Mesendoderm (in vitro differentiated cells): ENCODE data around the gene ASB1.

Experiments used
- DNase-seq: peaks from one replicate; pipeline ENCODE4 v3.0.0; 2013
- H2AK5ac ChIP-seq: 2 replicates; pipeline ENCODE4 v1.6.1; 2013; ENCODE audit warnings: low read length, inconsistent platforms
- H2BK120ac ChIP-seq: 2 replicates; pipeline ENCODE4 v1.6.1; 2013; ENCODE audit warnings: low read depth, mild to moderate bottlenecking, low read length, moderate library complexity, mixed read lengths
- H2BK15ac ChIP-seq: replicated peaks from 2 replicates; pipeline ENCODE4 v1.6.1; 2013; ENCODE audit warnings: low read depth, mild to moderate bottlenecking, moderate library complexity
- H2BK5ac ChIP-seq: 2 replicates; pipeline ENCODE4 v1.6.1; 2013; ENCODE audit warnings: low read length, inconsistent platforms
- H3K18ac ChIP-seq: 2 replicates; pipeline ENCODE4 v1.6.1; 2013; ENCODE audit warnings: mild to moderate bottlenecking, low read length, mixed read lengths
- H3K23ac ChIP-seq: one replicate; pipeline ENCODE4 v1.6.1; 2013; ENCODE audit warnings: low read length
- H3K27ac ChIP-seq: 2 replicates; pipeline ENCODE4 v1.5.1; 2013; ENCODE audit warnings: low read depth, mild to moderate bottlenecking, inconsistent platforms, low read length, moderate library complexity
- H3K27me3 ChIP-seq: 2 replicates; pipeline ENCODE4 v1.6.1; 2013; ENCODE audit warnings: low read length, control low read depth, mild to moderate bottlenecking, inconsistent platforms; ENCODE audit not compliant: insufficient read depth, poor library complexity
- H3K36me3 ChIP-seq: 2 replicates; pipeline ENCODE4 v1.6.1; 2013; ENCODE audit warnings: low read length, inconsistent platforms; ENCODE audit not compliant: control insufficient read depth, insufficient read depth
- H3K4ac ChIP-seq: one replicate; pipeline ENCODE4 v1.6.1; 2013; ENCODE audit warnings: low read depth, mild to moderate bottlenecking, low read length, moderate library complexity
- H3K4me1 ChIP-seq: 2 replicates; pipeline ENCODE4 v1.6.1; 2013; ENCODE audit warnings: low read depth, low read length, inconsistent platforms; ENCODE audit not compliant: control insufficient read depth
- H3K4me2 ChIP-seq: 2 replicates; pipeline ENCODE4 v1.6.1; 2013; ENCODE audit warnings: low read length
- H3K4me3 ChIP-seq: 2 replicates; pipeline ENCODE4 v1.5.1; 2013; ENCODE audit warnings: mild to moderate bottlenecking, low read length
- H3K56ac ChIP-seq: one replicate; pipeline ENCODE4 v1.6.1; 2013; ENCODE audit warnings: low read length
- H3K79me1 ChIP-seq: 2 replicates; pipeline ENCODE4 v1.6.1; 2013; ENCODE audit warnings: low read length, inconsistent platforms
- H3K79me2 ChIP-seq: 2 replicates; pipeline ENCODE4 v1.6.1; 2013; ENCODE audit warnings: mild to moderate bottlenecking, low read length; ENCODE audit not compliant: control insufficient read depth, insufficient read depth
- H3K9ac ChIP-seq: 2 replicates; pipeline ENCODE4 v1.6.1; 2013; ENCODE audit warnings: low read length, inconsistent platforms
- H4K5ac ChIP-seq: one replicate; pipeline ENCODE4 v1.6.1; 2013; ENCODE audit warnings: low read length
- H4K8ac ChIP-seq: one replicate; pipeline ENCODE4 v1.6.1; 2013; ENCODE audit warnings: low read depth, mild to moderate bottlenecking, control low read depth, low read length, moderate library complexity
- WGBS: extraction: QIAGEN DNeasy Blood & Tissue Kit; methylation state at CpG from one replicate; pipeline ENCODE4 v1.1.7; 2013; ENCODE audit warnings: low lambda C conversion rate, missing lambda C conversion rate; ENCODE audit not compliant: insufficient coverage; ENCODE audit errors: extremely low coverage; 5-methylcytosine and 5-hydroxymethylcytosine counted together

Gene ASB1

DNA sequence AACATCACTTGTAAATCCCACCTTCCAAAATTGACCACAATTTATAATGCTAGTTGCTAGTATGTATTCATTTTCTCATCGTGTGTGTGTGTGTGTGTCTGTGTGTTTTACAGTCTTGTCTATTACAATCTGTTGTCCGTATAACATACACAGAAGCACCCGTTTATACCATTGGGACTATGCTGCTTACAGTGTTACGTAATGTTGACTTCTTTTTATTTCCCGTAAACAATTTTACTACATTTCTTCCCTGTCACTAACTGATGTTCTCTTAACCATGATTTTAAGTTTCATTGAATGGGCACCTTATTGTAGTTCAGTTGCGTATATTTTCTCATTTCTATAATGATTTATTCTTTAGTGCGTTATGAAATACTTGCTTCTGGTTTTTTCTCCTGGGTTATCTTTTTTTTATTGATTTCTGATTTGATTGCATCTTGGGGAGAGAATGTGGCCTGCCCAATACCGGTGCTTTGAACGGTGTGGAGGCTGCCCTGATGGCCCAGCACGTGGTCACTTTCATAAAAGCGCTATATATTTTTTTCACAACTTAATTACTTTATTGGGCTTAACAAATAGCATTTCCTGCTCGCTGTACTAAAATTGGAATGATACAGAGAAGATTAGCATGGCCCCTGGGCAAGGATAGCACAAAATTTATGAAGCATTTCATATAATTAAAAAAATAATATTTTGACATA lies 14.5 kb upstream of the ASB1 start:
- H3K27me3 ChIP-seq = no peaks in the 10 kb centered on the region
- H3K4me1 ChIP-seq = no peaks in the 10 kb centered on the region
- H2BK120ac ChIP-seq = no peak overlapping the region
- no peaks in the 10 kb centered on the region for H3K79me1 ChIP-seq
- H3K4ac ChIP-seq = no peak overlapping the region
- no peak overlapping the region for H3K4me3 ChIP-seq
- H4K8ac ChIP-seq = no peak overlapping the region
- no peak overlapping the region for H3K23ac ChIP-seq
- H4K5ac ChIP-seq = no peak overlapping the region
- H3K27ac ChIP-seq = no peak overlapping the region
- WGBS = no CpG with 5 or more reads among the region's 12 CpGs
- no peak overlapping the region for H3K56ac ChIP-seq
- H2BK15ac ChIP-seq = no peak overlapping the region
- H2AK5ac ChIP-seq = no peak overlapping the region
- DNase-seq = no peak
- no peak overlapping the region for H3K4me2 ChIP-seq
- no peaks in the 10 kb centered on the region for H3K79me2 ChIP-seq
- H3K36me3 ChIP-seq = no peaks in the 10 kb centered on the region
- H3K18ac ChIP-seq = no peak overlapping the region
- no peak overlapping the region for H3K9ac ChIP-seq
- no peak overlapping the region for H2BK5ac ChIP-seq

DNA sequence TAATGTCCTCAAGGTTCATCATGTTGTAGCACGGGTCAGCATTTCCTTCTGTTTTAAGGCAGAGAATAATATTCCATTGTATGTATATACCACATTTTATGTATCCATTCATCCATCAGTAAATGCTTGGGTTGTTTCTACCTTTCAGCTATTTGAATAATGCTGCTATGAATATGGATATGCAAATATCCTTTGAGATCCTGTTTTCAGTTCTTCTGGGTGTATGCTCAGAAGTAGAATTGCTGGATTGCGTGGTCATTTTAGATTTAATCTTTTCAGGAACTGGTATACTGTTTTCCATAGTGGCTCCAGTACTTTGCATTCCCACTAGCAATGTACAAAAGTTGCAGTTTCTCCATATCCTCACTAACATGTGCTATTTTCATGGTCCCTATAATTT lies 13.4 kb upstream of the ASB1 start:
- no peak overlapping the region for H2BK15ac ChIP-seq
- no peak overlapping the region for H3K4me3 ChIP-seq
- no CpG with 5 or more reads among the region's 2 CpGs for WGBS
- H2AK5ac ChIP-seq = no peak overlapping the region
- H4K5ac ChIP-seq = no peak overlapping the region
- H3K56ac ChIP-seq = no peak overlapping the region
- no peak overlapping the region for H3K9ac ChIP-seq
- H3K4me2 ChIP-seq = no peak overlapping the region
- no peak for DNase-seq
- no peak overlapping the region for H3K4ac ChIP-seq
- H3K27ac ChIP-seq = no peak overlapping the region
- no peak overlapping the region for H3K18ac ChIP-seq
- H4K8ac ChIP-seq = no peak overlapping the region
- no peak overlapping the region for H3K23ac ChIP-seq
- no peak overlapping the region for H2BK120ac ChIP-seq
- H2BK5ac ChIP-seq = no peak overlapping the region
- no peaks in the 10 kb centered on the region for H3K36me3 ChIP-seq
- H3K4me1 ChIP-seq = no peaks in the 10 kb centered on the region
- no peaks in the 10 kb centered on the region for H3K79me1 ChIP-seq
- H3K79me2 ChIP-seq = no peaks in the 10 kb centered on the region
- H3K27me3 ChIP-seq = no peaks in the 10 kb centered on the region

DNA sequence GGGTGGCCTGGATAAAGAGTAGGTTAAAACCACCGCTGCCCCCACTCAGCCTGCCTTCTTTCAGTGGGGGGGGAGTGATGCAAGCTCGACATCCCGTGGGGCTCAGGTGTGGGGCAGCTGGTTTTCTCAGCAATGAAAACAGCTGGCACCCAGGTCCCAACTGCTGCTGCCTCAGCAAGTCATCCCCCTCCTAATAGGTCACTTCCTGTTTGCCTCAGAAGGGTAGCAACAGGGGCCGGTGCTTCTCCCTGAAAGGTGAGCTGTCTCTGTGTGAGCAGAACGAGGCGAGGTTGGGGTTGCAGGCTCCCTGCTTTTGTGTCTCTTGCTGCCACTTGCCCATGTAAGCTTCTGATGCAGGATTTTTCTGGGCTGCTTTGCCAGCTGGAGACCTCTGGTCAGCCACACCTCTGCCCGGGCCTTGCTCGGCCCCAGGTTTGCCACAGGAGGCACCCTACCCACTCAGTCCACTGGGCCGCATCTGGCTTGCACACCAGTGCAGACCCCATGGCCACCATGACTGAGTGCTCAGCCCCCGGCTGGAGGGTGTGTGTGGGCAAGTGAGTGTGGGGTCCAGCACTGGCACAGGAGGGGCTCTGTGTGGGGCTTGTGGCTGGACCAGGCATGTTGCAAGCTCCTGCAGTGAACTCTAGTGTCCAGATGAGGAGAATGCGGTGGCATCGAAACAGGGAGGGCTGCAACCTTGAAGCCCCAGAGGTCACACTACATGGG lies 11.5 kb upstream of the ASB1 start:
- WGBS = no CpG with 5 or more reads among the region's 12 CpGs
- no peaks in the 10 kb centered on the region for H3K27me3 ChIP-seq
- no peaks in the 10 kb centered on the region for H3K4me1 ChIP-seq
- H2BK15ac ChIP-seq = no peak overlapping the region
- no peak overlapping the region for H3K4me3 ChIP-seq
- no peak overlapping the region for H3K4me2 ChIP-seq
- no peak overlapping the region for H3K23ac ChIP-seq
- no peaks in the 10 kb centered on the region for H3K79me2 ChIP-seq
- H3K56ac ChIP-seq = no peak overlapping the region
- H4K8ac ChIP-seq = no peak overlapping the region
- H3K27ac ChIP-seq = no peak overlapping the region
- no peak overlapping the region for H2BK120ac ChIP-seq
- H3K79me1 ChIP-seq = no peaks in the 10 kb centered on the region
- no peak overlapping the region for H4K5ac ChIP-seq
- peak; percentile 63 for DNase-seq
- no peak overlapping the region for H3K4ac ChIP-seq
- no peak overlapping the region for H3K18ac ChIP-seq
- no peaks in the 10 kb centered on the region for H3K36me3 ChIP-seq
- H3K9ac ChIP-seq = no peak overlapping the region
- no peak overlapping the region for H2BK5ac ChIP-seq
- no peak overlapping the region for H2AK5ac ChIP-seq

DNA sequence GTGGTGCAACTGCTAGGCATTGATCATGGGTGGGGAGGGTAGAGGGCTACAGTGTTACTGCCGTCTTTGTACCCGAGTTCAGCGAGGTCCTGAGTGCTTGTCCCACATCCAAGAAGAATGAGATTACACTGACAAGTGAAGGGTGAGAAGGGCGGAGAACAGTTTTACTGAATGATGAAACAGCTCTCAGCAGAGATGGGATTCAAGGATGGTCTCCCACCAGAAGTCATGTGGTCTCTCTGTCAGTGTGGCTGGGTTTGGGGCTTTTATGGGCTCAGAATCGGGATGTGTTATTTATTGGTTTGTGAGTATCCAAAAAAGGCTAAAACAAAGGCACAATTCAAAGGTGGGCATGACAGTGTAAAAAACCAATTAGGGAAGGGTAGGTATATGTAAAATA lies 10.8 kb upstream of the ASB1 start:
- Histone ChIP-seq H2BK15ac (no peak overlapping the region), H2BK120ac (no peak overlapping the region), H3K27me3 (no peaks in the 10 kb centered on the region), H3K36me3 (no peaks in the 10 kb centered on the region), H3K4me2 (no peak overlapping the region), H3K23ac (no peak overlapping the region), H3K27ac (no peak overlapping the region), H3K79me2 (no peaks in the 10 kb centered on the region), H3K4me3 (no peak overlapping the region), H3K56ac (no peak overlapping the region), H2AK5ac (no peak overlapping the region), H3K9ac (no peak overlapping the region), H3K4ac (no peak overlapping the region), H3K4me1 (no peaks in the 10 kb centered on the region), H3K79me1 (no peaks in the 10 kb centered on the region), H3K18ac (no peak overlapping the region), H4K8ac (no peak overlapping the region), H2BK5ac (no peak overlapping the region), H4K5ac (no peak overlapping the region)
- no CpG with 5 or more reads among the region's 5 CpGs for WGBS
- no peak for DNase-seq

DNA sequence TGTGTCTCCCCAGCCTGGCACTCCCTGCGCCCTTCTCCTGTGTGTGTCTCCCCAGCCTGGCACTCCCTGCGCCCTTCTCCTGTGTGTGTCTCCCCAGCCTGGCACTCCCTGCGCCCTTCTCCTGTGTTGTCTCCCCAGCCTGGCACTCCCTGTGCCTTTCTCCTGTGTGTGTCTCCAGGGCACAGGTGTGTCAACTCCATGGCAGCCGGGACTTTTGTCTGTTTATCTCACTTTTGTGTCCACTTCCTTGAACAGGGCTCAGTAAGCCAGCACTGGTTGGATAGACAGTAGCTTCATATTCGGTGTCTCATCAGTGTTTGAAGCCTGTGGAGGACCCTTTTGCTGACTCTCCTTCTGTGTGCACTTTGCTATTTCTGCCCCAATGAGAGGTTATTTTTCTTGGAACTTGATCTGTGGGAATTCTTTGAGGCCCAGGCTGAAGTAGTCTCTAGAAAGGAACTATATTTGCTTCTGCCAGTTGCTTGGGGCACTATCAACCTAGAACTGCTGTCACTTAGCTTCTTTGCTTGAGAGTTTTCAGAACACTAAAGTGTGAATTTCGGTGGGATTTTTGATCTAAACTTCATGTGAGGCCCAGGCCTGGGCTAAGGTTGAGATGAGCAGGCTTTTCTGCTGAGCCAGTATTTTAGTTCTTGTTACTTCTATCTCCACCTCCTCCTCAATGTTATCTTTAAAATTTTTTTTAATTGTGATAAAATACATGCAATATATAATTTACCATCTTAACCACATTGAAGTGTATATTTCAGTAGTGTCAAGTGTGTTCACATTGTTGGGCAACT lies 8.3 kb upstream of the ASB1 start:
- H3K79me1 ChIP-seq = no peaks in the 10 kb centered on the region
- no peak overlapping the region for H4K5ac ChIP-seq
- H3K79me2 ChIP-seq = no peaks in the 10 kb centered on the region
- DNase-seq = no peak
- H2BK15ac ChIP-seq = no peak overlapping the region
- no CpG with 5 or more reads among the region's 6 CpGs for WGBS
- no peaks in the 10 kb centered on the region for H3K27me3 ChIP-seq
- H4K8ac ChIP-seq = no peak overlapping the region
- H3K4me2 ChIP-seq = no peak overlapping the region
- H2AK5ac ChIP-seq = no peak overlapping the region
- H3K27ac ChIP-seq = no peak overlapping the region
- H3K4me3 ChIP-seq = no peak overlapping the region
- no peaks in the 10 kb centered on the region for H3K36me3 ChIP-seq
- no peak overlapping the region for H3K4ac ChIP-seq
- H3K56ac ChIP-seq = no peak overlapping the region
- no peak overlapping the region for H2BK5ac ChIP-seq
- H3K4me1 ChIP-seq = peaks cover 2% of the 10 kb centered on the region
- no peak overlapping the region for H3K9ac ChIP-seq
- no peak overlapping the region for H3K18ac ChIP-seq
- no peak overlapping the region for H2BK120ac ChIP-seq
- no peak overlapping the region for H3K23ac ChIP-seq
